Measurements from ENCODE around the gene ZFYVE27.

Gene ZFYVE27

GRCh38 chr10:97687785-97688781 lies 48.8 kb upstream of the ZFYVE27 start (continued):
- TF ChIP-seq ZNF510 (tag by site-specific recombination; IDR thresholded peaks at IDR 0.05; ENCODE audit: insufficient replicate concordance): no peak
- TF ChIP-seq, protein P1, sequence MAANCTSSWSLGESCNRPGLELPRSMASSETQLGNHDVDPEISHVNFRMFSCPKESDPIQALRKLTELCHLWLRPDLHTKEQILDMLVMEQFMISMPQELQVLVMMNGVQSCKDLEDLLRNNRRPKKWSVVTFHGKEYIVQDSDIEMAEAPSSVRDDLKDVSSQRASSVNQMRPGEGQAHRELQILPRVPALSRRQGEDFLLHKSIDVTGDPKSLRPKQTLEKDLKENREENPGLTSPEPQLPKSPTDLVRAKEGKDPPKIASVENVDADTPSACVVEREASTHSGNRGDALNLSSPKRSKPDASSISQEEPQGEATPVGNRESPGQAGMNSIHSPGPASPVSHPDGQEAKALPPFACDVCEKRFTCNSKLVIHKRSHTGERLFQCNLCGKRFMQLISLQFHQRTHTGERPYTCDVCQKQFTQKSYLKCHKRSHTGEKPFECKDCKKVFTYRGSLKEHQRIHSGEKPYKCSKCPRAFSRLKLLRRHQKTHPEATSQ (tag by site-specific recombination; IDR thresholded peaks at IDR 0.05): no peak
- TF ChIP-seq ZFP69B (tag by site-specific recombination; IDR thresholded peaks at IDR 0.05): 0 out of 2 replicates have a peak, but pooled peaks have one; percentile 22
- TF ChIP-seq ZNF335 (tag by site-specific recombination; conservative IDR thresholded peaks at IDR 0.05): peak; percentile 41
- no peak for TF ChIP-seq ZNF302 (tag by site-specific recombination; IDR thresholded peaks at IDR 0.05; ENCODE audit: low read depth)

GRCh38 chr10:97689559-97690020 lies 47.3 kb upstream of the ZFYVE27 start:
- no peaks in the 10 kb centered on the region for H3K9me3 ChIP-seq (ENCODE audit: control insufficient read depth, insufficient read depth, low read depth, low read length)
- no peak overlapping the region for H3K27ac ChIP-seq (ENCODE audit: extremely low read depth, low read depth, low read length)
- H3K36me3 ChIP-seq (ENCODE audit: control insufficient read depth in 2 of 2, insufficient read depth in 1 of 2, low read length in 2 of 2): no peaks in the 10 kb centered on the region
- CTCF ChIA-PET: interaction anchor here (0.6 to 5.6 kb wide), 5 partner anchors 12 to 178 kb away, joined by 5 to 30 read pairs (median 26); no protein-coding TSS in a partner anchor
- no peak overlapping the region for H3K4me3 ChIP-seq (ENCODE audit: low read depth, low read length)
- POLR2A ChIA-PET: interaction anchor here (1.1 to 1.4 kb wide), 2 partner anchors 12 to 47 kb away, joined by 3 read pairs; partner anchors contain the start of gene ZFYVE27
- no peak for TF ChIP-seq ZNF155 (tag by site-specific recombination; IDR thresholded peaks at IDR 0.05)
- no peak for TF ChIP-seq ZNF280D (tag by site-specific recombination; IDR thresholded peaks at IDR 0.05)
- peak; percentile 91 for TF ChIP-seq ZBTB17 (tag by site-specific recombination; IDR thresholded peaks at IDR 0.05)
- no peak for TF ChIP-seq GLIS2 (tag by site-specific recombination; IDR thresholded peaks at IDR 0.05)
- TF ChIP-seq ZNF600 (tag by site-specific recombination; IDR thresholded peaks at IDR 0.05): no peak
- TF ChIP-seq ZNF335 (tag by site-specific recombination; conservative IDR thresholded peaks at IDR 0.05): 0 out of 2 replicates have a peak, but pooled peaks have one; percentile 28
- TF ChIP-seq ZNF174 (tag by site-specific recombination; IDR thresholded peaks at IDR 0.05): no peak
- no peak for TF ChIP-seq ZNF140 (tag by site-specific recombination; IDR thresholded peaks at IDR 0.05)
- peak; percentile 47; the same call in 1 of the 2 replicates for TF ChIP-seq KLF1 (tag by site-specific recombination; IDR thresholded peaks at IDR 0.05)
- no peak for TF ChIP-seq ZNF449 (tag by site-specific recombination; IDR thresholded peaks at IDR 0.05)
- no peak for TF ChIP-seq ZSCAN16 (tag by site-specific recombination; IDR thresholded peaks at IDR 0.05)
- TF ChIP-seq PRDM4 (tag by site-specific recombination; IDR thresholded peaks at IDR 0.05): no peak
- no peak for TF ChIP-seq SCRT1 (tag by site-specific recombination; IDR thresholded peaks at IDR 0.05; ENCODE audit: borderline replicate concordance)
- TF ChIP-seq ZNF785 (tag by site-specific recombination; IDR thresholded peaks at IDR 0.05): no peak
- H3K4me1 ChIP-seq (ENCODE audit: control insufficient read depth, insufficient read depth, low read length): 0 out of 2 replicates have a peak, but pooled peaks cover 8% of the 10 kb centered on the region

Data from HEK293 (cell line).